ENCODE results near the gene TSC22D1. TPM values are rescaled to one million over a fixed set of nuclear protein-coding genes. Genes with fewer than 3 reads are reported as not detected.
A peak's percentile ranks its signal among the peaks of the same experiment; 100 is the strongest.

TSC22D1 gene
- total RNA-seq, 1 experiment from 2014 or later, result 72.5 TPM

GRCh38 chr13:44404261-44405132 is 171.6 kb downstream of the TSC22D1 start:
- ChIA-PET CTCF (interaction anchor here (0.8 to 2.4 kb wide), 5 partner anchors 11 to 161 kb away, joined by 3 to 9 read pairs (median 6); no protein-coding TSS in a partner anchor), POLR2A (interaction anchor here (0.7 to 4.0 kb wide), 3 partner anchors 10 to 31 kb away, joined by 3 to 60 read pairs (median 4); no protein-coding TSS in a partner anchor)
- no peaks in the 10 kb centered on the region for H3K36me3 Mint-ChIP-seq
- peak overlapping the region; percentile 42 for H3K4me3 Mint-ChIP-seq
- peaks cover 3% of the 10 kb centered on the region; the same call in 1 of the 2 replicates for H3K27me3 Mint-ChIP-seq (ENCODE audit: low read depth)
- H3K4me1 Mint-ChIP-seq, result peaks cover 71% of the 10 kb centered on the region
- DNase-seq (ENCODE audit: low spot score) (no peak), ATAC-seq (peak; percentile 34)
- no peaks in the 10 kb centered on the region for H3K9me3 Mint-ChIP-seq
- peak overlapping the region; percentile 79 for H3K27ac Mint-ChIP-seq
- TF ChIP-seq ZNF138 (CRISPR knock-in tag; conservative IDR thresholded peaks at IDR 0.05), result 0 out of 2 replicates have a peak, but pooled peaks have one; percentile 14
- TF ChIP-seq, protein P1, sequence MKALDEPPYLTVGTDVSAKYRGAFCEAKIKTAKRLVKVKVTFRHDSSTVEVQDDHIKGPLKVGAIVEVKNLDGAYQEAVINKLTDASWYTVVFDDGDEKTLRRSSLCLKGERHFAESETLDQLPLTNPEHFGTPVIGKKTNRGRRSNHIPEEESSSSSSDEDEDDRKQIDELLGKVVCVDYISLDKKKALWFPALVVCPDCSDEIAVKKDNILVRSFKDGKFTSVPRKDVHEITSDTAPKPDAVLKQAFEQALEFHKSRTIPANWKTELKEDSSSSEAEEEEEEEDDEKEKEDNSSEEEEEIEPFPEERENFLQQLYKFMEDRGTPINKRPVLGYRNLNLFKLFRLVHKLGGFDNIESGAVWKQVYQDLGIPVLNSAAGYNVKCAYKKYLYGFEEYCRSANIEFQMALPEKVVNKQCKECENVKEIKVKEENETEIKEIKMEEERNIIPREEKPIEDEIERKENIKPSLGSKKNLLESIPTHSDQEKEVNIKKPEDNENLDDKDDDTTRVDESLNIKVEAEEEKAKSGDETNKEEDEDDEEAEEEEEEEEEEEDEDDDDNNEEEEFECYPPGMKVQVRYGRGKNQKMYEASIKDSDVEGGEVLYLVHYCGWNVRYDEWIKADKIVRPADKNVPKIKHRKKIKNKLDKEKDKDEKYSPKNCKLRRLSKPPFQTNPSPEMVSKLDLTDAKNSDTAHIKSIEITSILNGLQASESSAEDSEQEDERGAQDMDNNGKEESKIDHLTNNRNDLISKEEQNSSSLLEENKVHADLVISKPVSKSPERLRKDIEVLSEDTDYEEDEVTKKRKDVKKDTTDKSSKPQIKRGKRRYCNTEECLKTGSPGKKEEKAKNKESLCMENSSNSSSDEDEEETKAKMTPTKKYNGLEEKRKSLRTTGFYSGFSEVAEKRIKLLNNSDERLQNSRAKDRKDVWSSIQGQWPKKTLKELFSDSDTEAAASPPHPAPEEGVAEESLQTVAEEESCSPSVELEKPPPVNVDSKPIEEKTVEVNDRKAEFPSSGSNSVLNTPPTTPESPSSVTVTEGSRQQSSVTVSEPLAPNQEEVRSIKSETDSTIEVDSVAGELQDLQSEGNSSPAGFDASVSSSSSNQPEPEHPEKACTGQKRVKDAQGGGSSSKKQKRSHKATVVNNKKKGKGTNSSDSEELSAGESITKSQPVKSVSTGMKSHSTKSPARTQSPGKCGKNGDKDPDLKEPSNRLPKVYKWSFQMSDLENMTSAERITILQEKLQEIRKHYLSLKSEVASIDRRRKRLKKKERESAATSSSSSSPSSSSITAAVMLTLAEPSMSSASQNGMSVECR (CRISPR knock-in tag; IDR thresholded peaks at IDR 0.05; ENCODE audit: borderline replicate concordance), result no peak

GRCh38 chr13:44403461-44404056 is 172.6 kb downstream of the TSC22D1 start:
- POLR2A ChIA-PET, result interaction anchor here (0.6 to 4.0 kb wide), 4 partner anchors 9 to 32 kb away, joined by 3 to 60 read pairs (median 3); no protein-coding TSS in a partner anchor
- Mint-ChIP-seq H3K36me3 (no peaks in the 10 kb centered on the region), H3K27ac (peak overlapping the region; percentile 82), H3K27me3 (ENCODE audit: low read depth) (peaks cover 3% of the 10 kb centered on the region; the same call in 1 of the 2 replicates), H3K4me3 (peak overlapping the region; percentile 43), H3K4me1 (peaks cover 71% of the 10 kb centered on the region), H3K9me3 (no peaks in the 10 kb centered on the region)
- ATAC-seq, result peak; percentile 17
- DNase-seq (ENCODE audit: low spot score), result no peak
- no peak for TF ChIP-seq E2F4 (CRISPR knock-in tag; IDR thresholded peaks at IDR 0.05; ENCODE audit: borderline replicate concordance, low read depth)
- TF ChIP-seq ESRRA (CRISPR knock-in tag; IDR thresholded peaks at IDR 0.05; ENCODE audit: borderline replicate concordance), result no peak
- no peak for TF ChIP-seq ATF2 (CRISPR knock-in tag; IDR thresholded peaks at IDR 0.05; ENCODE audit: borderline replicate concordance, low read depth)
- TF ChIP-seq ZNF423 (CRISPR knock-in tag; IDR thresholded peaks at IDR 0.05), result peak; percentile 55; the same call in 1 of the 2 replicates
- CTCF ChIA-PET, result interaction anchor here (0.7 to 2.4 kb wide), 7 partner anchors 11 to 352 kb away, joined by 3 to 9 read pairs (median 4); no protein-coding TSS in a partner anchor

GRCh38 chr13:44402899-44403445 is 173.2 kb downstream of the TSC22D1 start:
- peak overlapping the region; percentile 43 for H3K4me3 Mint-ChIP-seq
- no peaks in the 10 kb centered on the region for H3K9me3 Mint-ChIP-seq
- POLR2A ChIA-PET, result interaction anchor here (0.5 to 4.0 kb wide), 4 partner anchors 8 to 41 kb away, joined by 3 to 60 read pairs (median 6); no protein-coding TSS in a partner anchor
- H3K27me3 Mint-ChIP-seq (ENCODE audit: low read depth), result peaks cover 3% of the 10 kb centered on the region; the same call in 1 of the 2 replicates
- ATAC-seq (peak; percentile 29), DNase-seq (ENCODE audit: low spot score) (no peak)
- no peak for TF ChIP-seq JAZF1 (CRISPR knock-in tag; IDR thresholded peaks at IDR 0.05)
- TF ChIP-seq ATF1 (CRISPR knock-in tag; IDR thresholded peaks at IDR 0.05), result no peak
- TF ChIP-seq, protein P2, sequence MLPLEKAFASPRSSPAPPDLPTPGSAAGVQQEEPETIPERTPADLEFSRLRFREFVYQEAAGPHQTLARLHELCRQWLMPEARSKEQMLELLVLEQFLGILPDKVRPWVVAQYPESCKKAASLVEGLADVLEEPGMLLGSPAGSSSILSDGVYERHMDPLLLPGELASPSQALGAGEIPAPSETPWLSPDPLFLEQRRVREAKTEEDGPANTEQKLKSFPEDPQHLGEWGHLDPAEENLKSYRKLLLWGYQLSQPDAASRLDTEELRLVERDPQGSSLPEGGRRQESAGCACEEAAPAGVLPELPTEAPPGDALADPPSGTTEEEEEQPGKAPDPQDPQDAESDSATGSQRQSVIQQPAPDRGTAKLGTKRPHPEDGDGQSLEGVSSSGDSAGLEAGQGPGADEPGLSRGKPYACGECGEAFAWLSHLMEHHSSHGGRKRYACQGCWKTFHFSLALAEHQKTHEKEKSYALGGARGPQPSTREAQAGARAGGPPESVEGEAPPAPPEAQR (CRISPR knock-in tag; IDR thresholded peaks at IDR 0.05), result no peak
- CTCF ChIA-PET, result interaction anchor here (0.6 to 2.4 kb wide), 8 partner anchors 10 to 352 kb away, joined by 3 to 9 read pairs (median 4); no protein-coding TSS in a partner anchor
- H3K27ac Mint-ChIP-seq, result peak overlapping the region; percentile 82
- H3K4me1 Mint-ChIP-seq, result peaks cover 71% of the 10 kb centered on the region
- H3K36me3 Mint-ChIP-seq, result no peaks in the 10 kb centered on the region

All from WTC11 (cell line).